A673 (cell line): ENCODE data around the gene MGST3. TPM values are rescaled to one million over a fixed set of nuclear protein-coding genes. Genes with fewer than 3 reads are reported as not detected.
A peak's percentile ranks its signal among the peaks of the same experiment; 100 is the strongest.
"Not testable (repeated sequence)": the region's sequence is repeated elsewhere in the genome, so short reads cannot be mapped to it uniquely, and the experiment has no call there.

Experiments
- BruUV-seq: library from RNA; stranded (reverse); fragments of 400-500 nt; replicated peaks from 2 replicates; lab custom pipeline; 2021; lab: Mats Ljungman, UMichigan
- CTCF ChIA-PET: fragments of 300-600 bp; sonication (Branson Sonifier 250); formaldehyde crosslinking; loops from one replicate; lab custom pipeline; 2022; ENCODE audit warnings: antibody characterized with exemption; lab: Charles Lee
- POLR2A ChIA-PET: fragments of 300-600 bp; sonication (Branson Sonifier 250); formaldehyde crosslinking; loops from one replicate; lab custom pipeline; 2022; ENCODE audit warnings: antibody characterized with exemption; ENCODE audit not compliant: low non-redundant PET; lab: Charles Lee
- DNase-seq: peaks from one replicate; pipeline ENCODE4 v3.0.0-alpha.2; 2015; ENCODE audit warnings: low spot score
- H3K27ac ChIP-seq: fragments of 200-600 bp; sonication (generic); 2 replicates; pipeline ENCODE4 v1.5.1; 2016; ENCODE audit warnings: mixed run types, low read depth, mild to moderate bottlenecking, mixed read lengths, antibody characterized with exemption, low read length; ENCODE audit not compliant: poor library complexity, severe bottlenecking
- H3K27me3 ChIP-seq: fragments of 200-600 bp; sonication (generic); replicated peaks from 2 replicates; pipeline ENCODE4 v1.6.1; 2017; ENCODE audit warnings: mixed run types, low read depth, mild to moderate bottlenecking, mixed read lengths, antibody characterized with exemption, low read length; ENCODE audit not compliant: insufficient read depth, poor library complexity
- H3K36me3 ChIP-seq: fragments of 200-600 bp; sonication (generic); 2 replicates; pipeline ENCODE4 v1.6.1; 2016; ENCODE audit warnings: mixed run types, mild to moderate bottlenecking, mixed read lengths, antibody characterized with exemption, low read length; ENCODE audit not compliant: insufficient read depth, poor library complexity, severe bottlenecking
- H3K4me1 ChIP-seq: fragments of 200-600 bp; sonication (generic); 2 replicates; pipeline ENCODE4 v1.6.1; 2017; ENCODE audit warnings: mixed run types, mild to moderate bottlenecking, mixed read lengths, antibody characterized with exemption, low read length; ENCODE audit not compliant: insufficient read depth, poor library complexity, severe bottlenecking
- H3K4me3 ChIP-seq: fragments of 200-600 bp; sonication (generic); 2 replicates; pipeline ENCODE4 v1.5.1; 2016; ENCODE audit warnings: low read depth, mixed run types, mild to moderate bottlenecking, mixed read lengths, low read length; ENCODE audit not compliant: poor library complexity, severe bottlenecking
- H3K9me3 ChIP-seq: fragments of 200-600 bp; sonication (generic); 2 replicates; pipeline ENCODE4 v1.6.1; 2016; ENCODE audit warnings: mixed run types, low read depth, mild to moderate bottlenecking, mixed read lengths, antibody characterized with exemption, low read length; ENCODE audit not compliant: poor library complexity, severe bottlenecking
- EZH2 ChIP-seq: fragments of 200-600 bp; sonication (generic); IDR thresholded peaks from 2 replicates; pipeline ENCODE4 v1.6.1; 2017; ENCODE audit warnings: borderline replicate concordance, low read depth, mild to moderate bottlenecking, mixed read lengths, antibody characterized with exemption, low read length; ENCODE audit not compliant: poor library complexity, severe bottlenecking
- intact Hi-C: fragments of 100-400 bp; cut with micrococcal nuclease; formaldehyde crosslinking; loops from one replicate; pipeline ENCODE4 v1.10.0; 2022; ENCODE audit not compliant: unreplicated experiment
- total RNA-seq: library from RNA; stranded (reverse); gene quantifications from 2 replicates; pipeline ENCODE4 v1.2.3, GENCODE V29; 2021
- TF ChIP-seq, protein P1 (sequence below): fragments of 300-800, 200-600 bp; sonication (generic); conservative IDR thresholded peaks from 2 replicates; pipeline ENCODE4 v1.5.1; 2017; ENCODE audit warnings: low read depth, mild to moderate bottlenecking, antibody characterized with exemption, low read length, moderate library complexity, mixed read lengths

MGST3 gene
- total RNA-seq, 1 experiment from 2014 or later = 150 TPM

DNA sequence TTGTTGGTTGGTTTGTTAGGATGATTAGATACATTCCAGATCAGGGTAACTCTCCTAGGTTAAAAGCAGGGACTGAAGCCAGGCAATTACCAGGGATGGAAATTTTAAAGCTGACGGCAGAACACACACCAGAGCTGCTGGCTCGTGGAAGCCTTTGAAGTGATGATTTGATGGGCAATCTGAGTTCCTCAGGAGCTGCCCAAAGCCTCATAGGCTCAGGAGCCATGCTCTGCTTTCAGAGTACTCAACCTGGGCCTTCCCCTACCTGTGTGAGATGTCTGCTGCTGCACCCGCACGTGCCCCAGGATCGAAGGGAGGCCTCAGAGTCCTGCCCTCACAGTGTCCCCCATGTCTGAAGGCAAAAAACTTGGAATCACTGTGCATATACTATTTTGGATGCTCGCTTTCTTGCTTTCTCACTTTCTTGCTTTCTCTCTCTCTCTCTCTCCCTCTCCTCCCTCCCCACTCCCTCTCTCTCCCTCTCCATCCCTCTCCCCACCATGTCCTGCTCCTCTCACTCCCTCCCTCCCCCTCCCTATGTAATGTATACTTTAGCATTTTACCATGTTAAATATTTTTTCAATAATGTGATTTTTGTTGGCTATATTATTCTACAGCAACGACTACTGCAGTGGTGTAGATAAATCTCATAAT, 18.0 kb downstream of the MGST3 start:
- Histone ChIP-seq H3K36me3 (peaks cover 9% of the 10 kb centered on the region), H3K9me3 (no peaks in the 10 kb centered on the region), H3K4me3 (no peak overlapping the region), H3K27ac (no peak overlapping the region), H3K4me1 (peaks cover 7% of the 10 kb centered on the region), H3K27me3 (no peaks in the 10 kb centered on the region)
- intact Hi-C loops = no loop called here
- BruUV-seq = no TSS peak
- TF ChIP-seq EZH2 = no peak
- TF ChIP-seq, protein P1, sequence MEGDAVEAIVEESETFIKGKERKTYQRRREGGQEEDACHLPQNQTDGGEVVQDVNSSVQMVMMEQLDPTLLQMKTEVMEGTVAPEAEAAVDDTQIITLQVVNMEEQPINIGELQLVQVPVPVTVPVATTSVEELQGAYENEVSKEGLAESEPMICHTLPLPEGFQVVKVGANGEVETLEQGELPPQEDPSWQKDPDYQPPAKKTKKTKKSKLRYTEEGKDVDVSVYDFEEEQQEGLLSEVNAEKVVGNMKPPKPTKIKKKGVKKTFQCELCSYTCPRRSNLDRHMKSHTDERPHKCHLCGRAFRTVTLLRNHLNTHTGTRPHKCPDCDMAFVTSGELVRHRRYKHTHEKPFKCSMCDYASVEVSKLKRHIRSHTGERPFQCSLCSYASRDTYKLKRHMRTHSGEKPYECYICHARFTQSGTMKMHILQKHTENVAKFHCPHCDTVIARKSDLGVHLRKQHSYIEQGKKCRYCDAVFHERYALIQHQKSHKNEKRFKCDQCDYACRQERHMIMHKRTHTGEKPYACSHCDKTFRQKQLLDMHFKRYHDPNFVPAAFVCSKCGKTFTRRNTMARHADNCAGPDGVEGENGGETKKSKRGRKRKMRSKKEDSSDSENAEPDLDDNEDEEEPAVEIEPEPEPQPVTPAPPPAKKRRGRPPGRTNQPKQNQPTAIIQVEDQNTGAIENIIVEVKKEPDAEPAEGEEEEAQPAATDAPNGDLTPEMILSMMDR = no peak
- ChIA-PET POLR2A (no interaction called here), CTCF (no interaction called here)
- no peak for DNase-seq

DNA sequence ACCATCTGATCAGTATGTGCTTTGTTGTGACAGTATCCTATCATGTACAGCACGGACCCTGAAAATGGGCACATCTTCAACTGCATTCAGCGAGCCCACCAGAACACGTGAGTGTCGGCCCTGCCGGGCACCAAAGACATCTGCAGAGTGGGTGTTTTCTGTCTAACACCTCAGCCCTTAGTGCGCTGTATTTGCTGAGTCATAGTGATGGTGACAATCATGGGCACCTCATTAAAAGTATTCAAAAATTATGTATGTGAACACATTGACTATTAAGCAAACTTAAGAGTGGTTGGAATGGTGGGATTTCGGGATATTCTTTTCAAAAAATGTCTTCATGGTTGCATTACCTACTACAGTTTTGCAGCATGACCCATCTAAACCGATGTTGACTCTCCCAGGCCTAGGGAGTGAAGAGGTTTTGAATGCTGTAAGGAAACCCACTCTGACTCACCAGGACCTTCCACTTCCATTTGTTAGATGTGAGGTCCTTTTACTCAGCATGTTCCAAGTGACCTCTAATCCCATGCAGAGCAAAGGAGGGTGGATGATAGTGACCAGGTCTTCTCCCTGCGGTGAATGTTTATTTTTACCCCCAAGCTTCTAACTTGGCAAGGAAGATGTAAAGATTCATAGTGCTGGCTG, 20.1 kb downstream of the MGST3 start:
- CTCF ChIA-PET = no interaction called here
- DNase-seq = no peak
- intact Hi-C loops = no loop called here
- peak overlapping the region; percentile 2 for H3K27ac ChIP-seq
- no peak overlapping the region for H3K4me3 ChIP-seq
- peaks cover 25% of the 10 kb centered on the region for H3K36me3 ChIP-seq
- TF ChIP-seq EZH2 = no peak
- TF ChIP-seq, protein P1 = no peak
- no peaks in the 10 kb centered on the region for H3K9me3 ChIP-seq
- BruUV-seq = no TSS peak
- H3K4me1 ChIP-seq = peaks cover 2% of the 10 kb centered on the region
- POLR2A ChIA-PET = interaction anchor here (0.5 kb wide), 1 partner anchor 257 kb away, joined by 13 read pairs; no protein-coding TSS in a partner anchor
- H3K27me3 ChIP-seq = no peaks in the 10 kb centered on the region

DNA sequence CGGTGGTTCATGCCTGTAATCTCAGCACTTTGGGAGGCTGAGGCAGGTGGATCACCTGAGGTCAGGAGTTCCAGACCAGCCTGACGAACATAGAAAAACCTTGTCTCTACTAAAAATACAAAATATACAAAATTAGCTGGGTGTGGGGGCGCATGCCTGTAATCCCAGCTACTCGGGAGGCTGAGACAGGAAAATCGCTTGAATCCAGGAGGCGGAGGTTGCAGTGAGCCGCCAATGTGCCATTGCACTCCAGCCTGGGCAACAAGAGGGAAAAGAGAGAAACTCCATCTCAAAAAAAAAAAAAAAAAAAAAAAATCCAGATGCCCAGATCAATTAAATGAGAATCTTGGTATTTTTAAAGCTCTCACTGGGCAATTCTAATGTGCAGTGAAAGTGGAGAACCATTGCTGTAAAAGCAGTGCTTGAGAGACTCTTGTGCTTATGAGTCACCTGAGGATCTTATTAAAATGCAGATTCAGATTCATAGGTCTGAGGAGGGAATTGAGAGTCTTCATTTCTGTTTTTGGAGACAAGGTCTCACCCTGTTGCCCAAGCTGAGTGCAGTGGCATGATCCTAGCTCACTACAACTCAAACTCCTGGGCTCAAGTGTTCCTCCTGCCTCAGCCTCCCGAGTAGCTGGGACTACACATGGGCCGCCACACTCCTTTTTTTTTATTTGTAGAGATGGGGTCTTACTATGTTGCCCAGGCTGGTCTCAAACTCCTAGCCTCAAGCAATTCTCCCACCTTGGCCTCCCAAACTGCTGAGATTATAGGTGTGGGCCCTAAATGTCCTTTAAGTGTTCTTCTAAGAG, 27.9 kb downstream of the MGST3 start:
- H3K27ac ChIP-seq, H3K9me3 ChIP-seq, H3K4me3 ChIP-seq, POLR2A ChIA-PET, DNase-seq, H3K4me1 ChIP-seq, H3K27me3 ChIP-seq, BruUV-seq, CTCF ChIA-PET, intact Hi-C loops: not testable (repeated sequence)
- peaks cover 55% of the 10 kb centered on the region for H3K36me3 ChIP-seq
